GM12872 (cell line): Measurements from ENCODE around the gene DRD4.

Experiments used
- TF ChIP-seq, protein P1 (sequence below): IDR thresholded peaks from 3 replicates; pipeline ENCODE4 v1.5.1; 2011; ENCODE audit warnings: low read depth, mild to moderate bottlenecking, low read length, moderate library complexity; ENCODE audit not compliant: insufficient read depth

Gene DRD4

DNA sequence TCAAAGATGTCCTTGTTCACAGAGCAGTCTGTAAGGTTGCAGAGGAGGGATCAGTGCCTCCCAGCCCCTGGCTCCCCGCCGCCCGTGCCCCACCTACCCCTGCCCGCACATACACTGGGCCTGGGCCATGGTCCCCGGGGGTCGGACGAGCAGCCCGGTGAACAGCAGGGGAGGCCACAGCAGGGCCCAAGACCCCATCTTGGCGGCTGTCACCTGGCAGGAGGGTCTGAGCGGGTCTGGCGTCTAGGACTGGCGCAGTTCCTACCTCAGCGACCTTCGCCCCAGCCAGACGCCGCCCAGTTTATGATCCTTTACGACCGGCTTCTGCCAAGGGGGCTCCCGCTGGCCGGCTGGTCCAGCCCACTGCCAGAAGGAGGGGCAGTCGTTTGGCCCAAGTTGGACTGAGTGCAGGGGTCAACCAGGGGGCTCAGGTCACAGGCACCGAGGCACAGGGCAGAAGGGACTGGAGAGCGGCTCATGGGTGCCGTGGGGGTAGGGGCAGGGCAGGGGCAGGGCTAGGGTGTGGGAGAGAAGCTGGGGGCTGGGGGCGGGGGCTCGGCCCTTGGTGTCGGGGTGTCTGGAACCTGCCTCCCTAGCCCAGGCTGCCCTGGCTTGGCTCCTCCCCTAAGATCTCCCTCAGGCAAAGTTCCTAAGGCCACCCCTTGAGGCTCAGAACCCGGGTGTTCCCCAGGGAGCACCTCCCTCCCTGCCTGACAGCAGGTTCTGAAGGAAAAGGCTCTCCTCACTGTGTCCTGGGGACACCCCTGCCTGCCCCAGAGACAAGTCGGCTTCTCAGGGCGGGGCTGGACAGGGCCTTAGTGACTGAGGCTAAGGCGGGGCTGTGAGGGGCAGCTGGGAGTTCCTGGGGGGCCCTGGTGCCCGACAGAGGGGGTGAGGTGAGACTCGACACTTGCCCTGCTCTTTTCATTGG lies 12.1 kb upstream of the DRD4 start, which contains the start of gene CDHR5:
CDHR5 (minus strand) TSS at position 251 of the 931 bp plus-strand sequence; CDS start at position 198, 53 bp downstream.
- TF ChIP-seq, protein P1, sequence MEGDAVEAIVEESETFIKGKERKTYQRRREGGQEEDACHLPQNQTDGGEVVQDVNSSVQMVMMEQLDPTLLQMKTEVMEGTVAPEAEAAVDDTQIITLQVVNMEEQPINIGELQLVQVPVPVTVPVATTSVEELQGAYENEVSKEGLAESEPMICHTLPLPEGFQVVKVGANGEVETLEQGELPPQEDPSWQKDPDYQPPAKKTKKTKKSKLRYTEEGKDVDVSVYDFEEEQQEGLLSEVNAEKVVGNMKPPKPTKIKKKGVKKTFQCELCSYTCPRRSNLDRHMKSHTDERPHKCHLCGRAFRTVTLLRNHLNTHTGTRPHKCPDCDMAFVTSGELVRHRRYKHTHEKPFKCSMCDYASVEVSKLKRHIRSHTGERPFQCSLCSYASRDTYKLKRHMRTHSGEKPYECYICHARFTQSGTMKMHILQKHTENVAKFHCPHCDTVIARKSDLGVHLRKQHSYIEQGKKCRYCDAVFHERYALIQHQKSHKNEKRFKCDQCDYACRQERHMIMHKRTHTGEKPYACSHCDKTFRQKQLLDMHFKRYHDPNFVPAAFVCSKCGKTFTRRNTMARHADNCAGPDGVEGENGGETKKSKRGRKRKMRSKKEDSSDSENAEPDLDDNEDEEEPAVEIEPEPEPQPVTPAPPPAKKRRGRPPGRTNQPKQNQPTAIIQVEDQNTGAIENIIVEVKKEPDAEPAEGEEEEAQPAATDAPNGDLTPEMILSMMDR = no peak

DNA sequence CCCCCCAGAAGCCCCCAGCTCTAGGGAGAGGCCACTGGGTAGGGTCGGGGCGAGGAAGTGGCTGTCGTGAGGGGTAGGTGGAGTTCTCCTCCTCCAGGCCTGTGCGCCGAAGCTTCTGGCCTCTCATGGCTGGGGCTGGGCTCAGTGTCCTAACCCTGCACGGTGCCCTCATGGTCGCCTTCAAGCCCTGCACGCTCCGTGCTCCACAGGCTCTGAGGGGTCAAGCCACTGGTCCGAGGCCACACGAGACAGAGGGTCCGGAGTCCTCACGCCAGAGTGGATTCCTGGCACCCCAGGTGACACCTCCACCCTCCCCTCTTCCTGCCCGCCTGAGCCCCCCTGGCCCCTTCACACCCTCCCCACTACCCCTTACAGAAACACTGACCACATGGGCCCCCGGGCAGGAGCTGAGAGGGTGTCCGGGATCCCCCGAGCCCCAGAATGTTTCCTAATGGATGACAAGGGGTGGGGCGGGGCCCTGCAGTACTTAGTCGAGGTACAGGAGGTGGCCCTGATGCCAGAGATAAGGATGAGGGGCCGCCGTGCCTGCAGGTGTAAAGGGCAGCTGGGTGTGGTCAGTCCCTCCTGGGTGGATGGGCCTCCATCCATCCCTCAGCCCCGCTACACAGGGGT lies 11.3 kb upstream of the DRD4 start:
- TF ChIP-seq, protein P1 = no peak

DNA sequence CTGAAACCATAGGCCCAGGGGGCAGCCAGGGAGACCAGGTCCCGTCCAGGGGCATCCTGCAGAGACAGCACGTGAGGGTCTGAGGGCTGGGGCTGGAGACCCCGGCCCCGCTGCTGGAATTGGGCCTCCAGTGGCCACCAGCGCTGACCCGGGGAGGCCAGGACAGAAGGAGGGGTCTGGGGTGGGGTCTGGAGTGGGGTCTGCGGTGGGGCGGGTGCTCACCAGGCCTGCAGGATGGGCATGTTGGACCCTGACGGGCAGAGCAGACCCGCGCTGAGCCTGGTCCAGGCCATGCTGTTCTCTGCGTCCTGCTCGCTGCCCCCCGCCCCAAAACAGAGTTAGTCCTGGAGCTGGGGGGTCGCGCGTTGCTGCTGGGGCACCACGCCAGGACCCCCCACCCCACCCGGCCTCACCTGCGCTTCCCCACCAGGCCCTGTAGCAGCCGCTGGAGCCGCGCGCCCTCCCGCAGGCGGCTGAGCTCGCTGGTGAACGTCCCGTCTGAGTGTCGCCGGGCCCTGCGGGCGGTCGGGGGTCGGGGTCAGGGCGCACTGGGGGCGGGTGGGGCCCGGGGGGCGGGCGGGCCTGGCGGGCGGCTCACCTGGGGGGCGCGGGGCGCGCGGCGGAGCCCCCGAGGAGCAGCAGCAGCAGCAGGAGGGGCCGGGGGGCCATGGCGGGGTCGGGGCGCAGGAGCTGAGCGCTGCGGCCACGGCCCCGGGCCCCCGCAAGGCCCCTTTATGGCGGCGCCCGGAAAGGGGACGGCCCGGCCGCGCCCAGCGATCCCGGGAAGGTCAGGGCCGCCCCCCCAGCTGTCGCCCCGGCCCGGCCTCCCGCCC lies 10.4 kb upstream of the DRD4 start, which contains the start of gene SCT:
SCT (minus strand) TSS at position 707 of the 833 bp plus-strand sequence; CDS start at position 669, 38 bp downstream.
- TF ChIP-seq, protein P1 = no peak

DNA sequence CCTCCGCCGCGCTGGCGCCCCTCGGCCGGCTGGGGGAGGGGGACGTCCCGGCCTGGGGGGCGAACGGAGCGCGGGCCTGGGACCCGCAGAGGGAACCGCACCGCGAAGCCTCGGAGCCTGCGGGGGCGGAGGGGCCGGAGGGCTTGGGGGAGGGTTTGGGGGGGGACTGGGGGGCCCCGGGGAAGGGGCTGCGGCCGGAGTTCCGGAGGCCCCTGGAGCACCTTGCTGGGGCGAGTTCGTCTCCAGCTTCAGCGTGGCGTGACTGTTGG lies 9.8 kb upstream of the DRD4 start:
- TF ChIP-seq, protein P1 = no peak

- TF ChIP-seq, protein P1 = no peak
Measured at GRCh38 chr11:628056-628455, 9.0 kb upstream of the DRD4 start.

DNA sequence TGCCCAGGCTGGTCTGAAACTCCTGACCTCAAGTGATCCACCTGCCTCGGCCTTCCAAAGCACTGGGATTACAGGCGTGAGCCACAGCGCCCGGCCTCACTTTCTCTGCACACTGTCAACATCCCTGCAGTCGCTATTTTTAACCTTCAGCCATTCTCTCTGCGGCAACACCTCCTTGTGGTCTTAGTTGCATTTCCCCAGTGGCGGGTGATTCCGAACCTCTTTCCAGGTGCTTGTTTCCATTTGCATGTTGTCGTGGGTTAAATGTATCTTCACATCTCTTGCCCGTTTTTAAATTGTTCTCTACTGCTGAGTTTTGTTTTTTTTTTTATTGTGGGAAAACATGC lies 7.9 kb upstream of the DRD4 start:
- TF ChIP-seq, protein P1 = no peak

- TF ChIP-seq, protein P1 = no peak
Measured at GRCh38 chr11:630871-631270, 6.2 kb upstream of the DRD4 start.
